C4-2B (cell line): ENCODE results near the gene ENSA.

ENCODE experiments used
- CTCF ChIP-seq: fragments of 450-650 bp; conservative IDR thresholded peaks from 2 replicates; pipeline ENCODE4 v1.5.1; 2017; ENCODE audit warnings: mild to moderate bottlenecking
- ZFX ChIP-seq: fragments of 450-650 bp; IDR thresholded peaks from 2 replicates; pipeline ENCODE4 v1.6.1; 2017

- TF ChIP-seq CTCF (no peak), ZFX (no peak)
These were observed 56.3 kb downstream of the ENSA start for GRCh38 chr1:150572918-150573647.
